HG03060 (cell line): ENCODE data around the gene TUBAL3.
"Not testable (repeated sequence)": the region's sequence is repeated elsewhere in the genome, so short reads cannot be mapped to it uniquely, and the experiment has no call there.

Experiments used
- ATAC-seq: cut with Tn5 transposase; IDR thresholded peaks from one replicate; pipeline ENCODE4 v1.9.1; 2021; ENCODE audit warnings: low read depth, moderate number of reproducible peaks; ENCODE audit not compliant: unreplicated experiment

Gene TUBAL3

GRCh38 chr10:5385224-5385623, 19.4 kb downstream of the TUBAL3 start:
- no peak for ATAC-seq

GRCh38 chr10:5381187-5381586, 23.4 kb downstream of the TUBAL3 start:
- no peak for ATAC-seq

GRCh38 chr10:5380395-5380794, 24.2 kb downstream of the TUBAL3 start:
- not testable (repeated sequence) for ATAC-seq

- not testable (repeated sequence) for ATAC-seq
These were observed 25.4 kb downstream of the TUBAL3 start for GRCh38 chr10:5379202-5379601.

- no peak for ATAC-seq
These were observed 28.2 kb downstream of the TUBAL3 start for GRCh38 chr10:5376450-5376849.

- ATAC-seq = no peak
These were observed 30.6 kb downstream of the TUBAL3 start for GRCh38 chr10:5373891-5374611.

- ATAC-seq = no peak
These were observed 31.3 kb downstream of the TUBAL3 start for GRCh38 chr10:5373307-5373706.

GRCh38 chr10:5370493-5371352, 33.9 kb downstream of the TUBAL3 start:
- ATAC-seq = no peak

- no peak for ATAC-seq
These were observed 35.1 kb downstream of the TUBAL3 start for GRCh38 chr10:5369362-5370158.

- no peak for ATAC-seq
These were observed 38.7 kb downstream of the TUBAL3 start for GRCh38 chr10:5365928-5366327.

GRCh38 chr10:5364890-5365338, 39.7 kb downstream of the TUBAL3 start, which contains the start of gene UCN3:
UCN3 (plus strand) TSS chr10:5364966; CDS start chr10:5373721, 8,755 bp downstream.
- ATAC-seq = no peak

- ATAC-seq = no peak
These were observed 40.3 kb downstream of the TUBAL3 start for GRCh38 chr10:5364374-5364773.

- ATAC-seq = no peak
These were observed 41.8 kb downstream of the TUBAL3 start for GRCh38 chr10:5362873-5363272.

GRCh38 chr10:5361966-5362365, 42.7 kb downstream of the TUBAL3 start:
- ATAC-seq = no peak

GRCh38 chr10:5360318-5360915, 44.2 kb downstream of the TUBAL3 start:
- no peak for ATAC-seq

- ATAC-seq = no peak
These were observed 48.3 kb downstream of the TUBAL3 start for GRCh38 chr10:5356302-5356763.

GRCh38 chr10:5355594-5356301, 48.9 kb downstream of the TUBAL3 start:
- ATAC-seq = no peak

GRCh38 chr10:5354068-5354467, 50.6 kb downstream of the TUBAL3 start:
- no peak for ATAC-seq

GRCh38 chr10:5349362-5349761, 55.3 kb downstream of the TUBAL3 start:
- no peak for ATAC-seq

GRCh38 chr10:5346881-5347280, 57.7 kb downstream of the TUBAL3 start:
- no peak for ATAC-seq
